ENCODE results near the gene ZNF496.

DNA sequence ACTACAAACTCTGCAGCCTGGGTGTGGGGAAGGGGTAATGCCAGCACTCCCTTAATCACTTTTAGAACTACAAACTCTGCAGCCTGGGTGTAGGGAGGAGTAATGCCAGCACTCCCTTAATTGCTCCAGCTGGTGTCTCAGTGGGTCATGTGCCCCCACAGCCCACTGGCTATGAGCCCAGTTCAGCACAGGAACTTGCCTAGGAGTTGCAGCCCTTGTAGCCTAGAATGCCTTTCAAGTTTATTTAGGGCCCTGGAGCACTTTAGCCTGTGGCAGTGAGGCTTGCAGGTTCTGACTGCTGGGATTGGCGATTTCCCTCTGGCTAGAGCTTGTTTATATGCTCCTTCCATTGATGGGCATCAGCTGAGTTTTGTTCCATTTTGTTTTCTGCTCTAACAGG is 58.7 kb downstream of the ZNF496 start:
- no peak for TF ChIP-seq RXRA (CRISPR knock-in tag; IDR thresholded peaks at IDR 0.05)
- no peak for TF ChIP-seq POLR2A (IDR thresholded peaks at IDR 0.05; ENCODE audit: insufficient read depth in 1 of 2, low read depth in 2 of 2, low read length in 2 of 2)
- no peak for TF ChIP-seq RAD21 (CRISPR knock-in tag; IDR thresholded peaks at IDR 0.05)
- TF ChIP-seq, protein P1, sequence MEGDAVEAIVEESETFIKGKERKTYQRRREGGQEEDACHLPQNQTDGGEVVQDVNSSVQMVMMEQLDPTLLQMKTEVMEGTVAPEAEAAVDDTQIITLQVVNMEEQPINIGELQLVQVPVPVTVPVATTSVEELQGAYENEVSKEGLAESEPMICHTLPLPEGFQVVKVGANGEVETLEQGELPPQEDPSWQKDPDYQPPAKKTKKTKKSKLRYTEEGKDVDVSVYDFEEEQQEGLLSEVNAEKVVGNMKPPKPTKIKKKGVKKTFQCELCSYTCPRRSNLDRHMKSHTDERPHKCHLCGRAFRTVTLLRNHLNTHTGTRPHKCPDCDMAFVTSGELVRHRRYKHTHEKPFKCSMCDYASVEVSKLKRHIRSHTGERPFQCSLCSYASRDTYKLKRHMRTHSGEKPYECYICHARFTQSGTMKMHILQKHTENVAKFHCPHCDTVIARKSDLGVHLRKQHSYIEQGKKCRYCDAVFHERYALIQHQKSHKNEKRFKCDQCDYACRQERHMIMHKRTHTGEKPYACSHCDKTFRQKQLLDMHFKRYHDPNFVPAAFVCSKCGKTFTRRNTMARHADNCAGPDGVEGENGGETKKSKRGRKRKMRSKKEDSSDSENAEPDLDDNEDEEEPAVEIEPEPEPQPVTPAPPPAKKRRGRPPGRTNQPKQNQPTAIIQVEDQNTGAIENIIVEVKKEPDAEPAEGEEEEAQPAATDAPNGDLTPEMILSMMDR (CRISPR knock-in tag; IDR thresholded peaks at IDR 0.05) = no peak
- TF ChIP-seq MAZ (IDR thresholded peaks at IDR 0.05; ENCODE audit: borderline replicate concordance, low read depth, low read length) = no peak
- no peak for TF ChIP-seq MAZ (CRISPR knock-in tag; IDR thresholded peaks at IDR 0.05; ENCODE audit: low read depth)
- TF ChIP-seq KAT7 (CRISPR knock-in tag; IDR thresholded peaks at IDR 0.05; ENCODE audit: borderline replicate concordance) = no peak
- no peak for TF ChIP-seq FOXA3 (CRISPR knock-in tag; IDR thresholded peaks at IDR 0.05)
- TF ChIP-seq FOXA1 (IDR thresholded peaks at IDR 0.05) = no peak
- TF ChIP-seq FOXA1 (CRISPR knock-in tag; IDR thresholded peaks at IDR 0.05) = no peak
- no peak for TF ChIP-seq POLR2AphosphoS2 (IDR thresholded peaks at IDR 0.05; ENCODE audit: low read depth, low read length)
- no peak for TF ChIP-seq EZH2 (conservative IDR thresholded peaks at IDR 0.05; ENCODE audit: low read depth, low read length)
- TF ChIP-seq ZNF274 (CRISPR knock-in tag; IDR thresholded peaks at IDR 0.05) = no peak
- TF ChIP-seq DR1 (CRISPR knock-in tag; IDR thresholded peaks at IDR 0.05) = no peak
- no peak for TF ChIP-seq MXI1 (IDR thresholded peaks at IDR 0.05; ENCODE audit: borderline replicate concordance, low read depth, low read length)
- TF ChIP-seq POLR2AphosphoS5 (IDR thresholded peaks at IDR 0.05; ENCODE audit: low read depth, low read length) = no peak
